Upper lobe of left lung (tissue), 6 donors: ENCODE results near the gene SFMBT2. TPM values are rescaled to one million over a fixed set of nuclear protein-coding genes. Genes with fewer than 3 reads are reported as not detected.

ENCODE experiments used
- ATAC-seq, 2 donors: fragments of 200-7000 bp; cut with Tn5 transposase; one replicate each; pipeline ENCODE4 v1.9.1; 2022; ENCODE audit warnings: mild to moderate bottlenecking in 2 of 2, moderate library complexity in 2 of 2; ENCODE audit not compliant: low FRiP score in 2 of 2
- DNase-seq, 2 donors: peaks; one replicate each; pipeline ENCODE4 v3.0.0-alpha.2; 2019 to 2020
- H3K27ac ChIP-seq, 4 donors: fragments of 200-600 bp; sonication (generic); one replicate each; pipeline ENCODE4 v1.5.1; 2016 to 2019
- H3K27me3 ChIP-seq, 4 donors: fragments of 200-600 bp; sonication (generic); one replicate each; pipeline ENCODE4 v1.5.1; 2017 to 2019
- H3K36me3 ChIP-seq, 4 donors: fragments of 200-600 bp; sonication (generic); one replicate each; pipeline ENCODE4 v1.5.1; 2016 to 2019
- H3K4me1 ChIP-seq, 4 donors: fragments of 200-600 bp; sonication (generic); one replicate each; pipeline ENCODE4 v1.5.1; 2018 to 2019
- H3K4me3 ChIP-seq, 4 donors: fragments of 200-600 bp; sonication (generic); one replicate each; pipeline ENCODE4 v1.5.1; 2017 to 2019; ENCODE audit warnings: mild to moderate bottlenecking in 2 of 4, moderate library complexity in 1 of 4
- H3K9me3 ChIP-seq, 4 donors: fragments of 200-600 bp; sonication (generic); one replicate each; pipeline ENCODE4 v1.5.1; 2018 to 2019
- CTCF ChIP-seq, 6 experiments: fragments of 450-650 bp in 4 of 6; fragments of 200-600 bp in 2 of 6; sonication (generic) in 2 of 6; IDR thresholded peaks; one replicate each; pipeline ENCODE4 v1.5.1; 2016 to 2019; ENCODE audit warnings: antibody characterized with exemption in 6 of 6
- EP300 ChIP-seq, 4 donors: sonication (generic); formaldehyde crosslinking; IDR thresholded peaks; one replicate each; pipeline ENCODE4 v1.5.1; 2017; ENCODE audit warnings: antibody characterized with exemption in 4 of 4, control low read depth in 2 of 4
- POLR2A ChIP-seq, 4 donors: fragments of 450-650 bp; IDR thresholded peaks; one replicate each; pipeline ENCODE4 v1.5.1; 2016 to 2017; ENCODE audit warnings: antibody characterized with exemption in 4 of 4, mild to moderate bottlenecking in 2 of 4
- POLR2AphosphoS5 ChIP-seq, 2 donors: sonication (generic); formaldehyde crosslinking; IDR thresholded peaks; one replicate each; pipeline ENCODE4 v1.5.1; 2017; ENCODE audit warnings: antibody characterized with exemption in 2 of 2
- WGBS, 2 donors: methylation state at CpG; one replicate each; pipeline ENCODE4 v1.1.5; 2017 to 2018; 5-methylcytosine and 5-hydroxymethylcytosine counted together
- total RNA-seq, 6 donors: library from RNA; depleted of rRNA in 4 of 6; stranded (reverse); fragments of >200 nt in 4 of 6; gene quantifications; one replicate each; pipeline versions ENCODE4 v1.1.0 to v1.2.1, GENCODE V29; 2016 to 2021
- donor health status: DM: no; HTN: no; CAD: no; lungs with moderate emphysema.
- donor health status: DM: no; HTN: yes; CAD: no; lungs with severe emphysema.

SFMBT2 gene
- total RNA-seq, 6 donors from 2014 or later = 6.2 to 14.6 (median 10.2) TPM

GRCh38 chr10:7364474-7364873 is 46.4 kb downstream of the SFMBT2 start:
- Histone ChIP-seq H3K36me3 (peaks cover 0 to 17% (median 7%) of the 10 kb centered on the region in 4 donors), H3K4me1 (no peaks in the 10 kb centered on the region)
- WGBS, 2 donors = 71 to 81% methylated on average over 3 to 6 of the region's 6 CpGs

GRCh38 chr10:7363700-7364099 is 47.1 kb downstream of the SFMBT2 start:
- Histone ChIP-seq H3K4me3 (no peak overlapping the region), H3K4me1 (no peaks in the 10 kb centered on the region), H3K27ac (no peak overlapping the region), H3K27me3 (no peaks in the 10 kb centered on the region), H3K9me3 (no peaks in the 10 kb centered on the region), H3K36me3 (peaks cover 0 to 17% (median 7%) of the 10 kb centered on the region in 4 donors)
- no peak for ATAC-seq
- TF ChIP-seq POLR2AphosphoS5 (IDR thresholded peaks at IDR 0.05) (no peak), POLR2A (IDR thresholded peaks at IDR 0.05) (no peak), CTCF (IDR thresholded peaks at IDR 0.05) (no peak)
- no peak for DNase-seq
- WGBS, 2 donors = 97 to 98% methylated on average over 6 of the region's 6 CpGs

More at GRCh38 chr10:7364474-7364873, 46.4 kb downstream of the SFMBT2 start:
- DNase-seq (no peak), ATAC-seq (peak in 1 of 2 donors; percentile 48)
- Histone ChIP-seq H3K9me3 (no peaks in the 10 kb centered on the region), H3K27me3 (no peaks in the 10 kb centered on the region), H3K4me3 (no peak overlapping the region), H3K27ac (no peak overlapping the region)
- TF ChIP-seq POLR2A (IDR thresholded peaks at IDR 0.05) (no peak), POLR2AphosphoS5 (IDR thresholded peaks at IDR 0.05) (no peak), EP300 (IDR thresholded peaks at IDR 0.05) (no peak), CTCF (IDR thresholded peaks at IDR 0.05) (no peak)

GRCh38 chr10:7362471-7362870 is 48.4 kb downstream of the SFMBT2 start:
- TF ChIP-seq POLR2AphosphoS5 (IDR thresholded peaks at IDR 0.05) (no peak), EP300 (IDR thresholded peaks at IDR 0.05) (no peak), POLR2A (IDR thresholded peaks at IDR 0.05) (no peak), CTCF (IDR thresholded peaks at IDR 0.05) (no peak)
- DNase-seq (no peak), ATAC-seq (no peak)
- Histone ChIP-seq H3K4me3 (no peak overlapping the region), H3K4me1 (no peaks in the 10 kb centered on the region), H3K27ac (no peak overlapping the region), H3K9me3 (no peaks in the 10 kb centered on the region), H3K27me3 (no peaks in the 10 kb centered on the region), H3K36me3 (peaks cover 0 to 17% (median 7%) of the 10 kb centered on the region in 4 donors)
- 91 to 92% methylated on average over 3 of the region's 3 CpGs for WGBS, 2 donors

- no peaks in the 10 kb centered on the region for H3K4me1 ChIP-seq
- H3K4me3 ChIP-seq = no peak overlapping the region
- 88 to 90% methylated on average over 3 of the region's 3 CpGs for WGBS, 2 donors
- no peak overlapping the region for H3K27ac ChIP-seq
- peaks cover 0 to 11% (median 3%) of the 10 kb centered on the region in 4 donors for H3K36me3 ChIP-seq
- no peaks in the 10 kb centered on the region for H3K9me3 ChIP-seq
- TF ChIP-seq EP300 (IDR thresholded peaks at IDR 0.05) (no peak), POLR2A (IDR thresholded peaks at IDR 0.05) (no peak), CTCF (IDR thresholded peaks at IDR 0.05) (no peak), POLR2AphosphoS5 (IDR thresholded peaks at IDR 0.05) (no peak)
- no peaks in the 10 kb centered on the region for H3K27me3 ChIP-seq
- no peak for ATAC-seq
- DNase-seq = no peak
These were observed 49.5 kb downstream of the SFMBT2 start for GRCh38 chr10:7361316-7361715.

GRCh38 chr10:7359954-7360353 is 50.9 kb downstream of the SFMBT2 start:
- Histone ChIP-seq H3K4me1 (no peaks in the 10 kb centered on the region), H3K36me3 (peaks cover 0 to 5% (median 0%) of the 10 kb centered on the region in 4 donors), H3K4me3 (no peak overlapping the region), H3K9me3 (no peaks in the 10 kb centered on the region), H3K27me3 (no peaks in the 10 kb centered on the region), H3K27ac (no peak overlapping the region)
- 88 to 95% methylated on average over 7 of the region's 7 CpGs for WGBS, 2 donors
- ATAC-seq (no peak), DNase-seq (no peak)
- TF ChIP-seq CTCF (IDR thresholded peaks at IDR 0.05) = no peak
- TF ChIP-seq POLR2A (IDR thresholded peaks at IDR 0.05) = no peak
- TF ChIP-seq EP300 (IDR thresholded peaks at IDR 0.05) = no peak
- TF ChIP-seq POLR2AphosphoS5 (IDR thresholded peaks at IDR 0.05) = no peak
